SK-N-SH (cell line): ENCODE measurements around the gene NOG. TPM values are rescaled to one million over a fixed set of nuclear protein-coding genes. Genes with fewer than 3 reads are reported as not detected.

Source experiments
- CTCF ChIA-PET: fragments of 300-600, 350-600 bp; formaldehyde crosslinking; extraction: SDS; loops from one replicate; lab custom pipeline; 2021; lab: Yijun Ruan, JAX
- POLR2A ChIA-PET: fragments of 350-600 bp; sonication (Branson Sonifier 250); formaldehyde crosslinking; extraction: SDS; loops from one replicate; lab custom pipeline; 2020; ENCODE audit warnings: antibody characterized with exemption, inconsistent platforms; lab: Yijun Ruan, JAX
- DNase-seq: peaks from one replicate; pipeline ENCODE4 v3.0.0; 2012
- H2AFZ ChIP-seq: fragments of 200-600 bp; sonication (generic); 2 replicates; pipeline ENCODE4 v1.8.1; 2016; ENCODE audit warnings: antibody characterized with exemption, mild to moderate bottlenecking, low read depth
- H3F3A ChIP-seq: fragments of 200-600 bp; sonication (generic); replicated peaks from 2 replicates; pipeline ENCODE3; 2016; ENCODE audit warnings: antibody characterized with exemption, mild to moderate bottlenecking; ENCODE audit not compliant: insufficient read depth
- H3K27ac ChIP-seq, 2 experiments: fragments of 200-500 bp in 1 of 2; fragments of 200-600 bp in 1 of 2; sonication (Bioruptor generic) in 1 of 2; sonication (generic), shearing (Covaris generic) in 1 of 2; 2 replicates each; pipeline versions ENCODE4 v1.5.1 to v1.6.1; 2014 to 2016; ENCODE audit warnings: low read depth in 2 of 2, inconsistent platforms in 1 of 2, low read length in 1 of 2, mild to moderate bottlenecking in 1 of 2, mixed read lengths in 1 of 2
- H3K27me3 ChIP-seq: fragments of 200-600 bp; sonication (generic), shearing (Covaris generic); 2 replicates; pipeline ENCODE4 v1.6.1; 2016; ENCODE audit warnings: mixed run types; ENCODE audit not compliant: insufficient read depth
- H3K36me3 ChIP-seq, 2 experiments: fragments of 200-500 bp in 1 of 2; fragments of 200-600 bp in 1 of 2; sonication (Bioruptor generic) in 1 of 2; sonication (generic) in 1 of 2; replicated peaks in 1 of 2; 2 replicates each; pipeline versions ENCODE3 to v1.5.1; 2014 to 2016; ENCODE audit warnings: low read length in 1 of 2, mild to moderate bottlenecking in 1 of 2; ENCODE audit not compliant: insufficient read depth in 2 of 2, control insufficient read depth in 1 of 2
- H3K4me1 ChIP-seq, 2 experiments: fragments of 200-500 bp in 1 of 2; fragments of 200-600 bp in 1 of 2; sonication (Bioruptor generic) in 1 of 2; sonication (generic), shearing (Covaris generic) in 1 of 2; 2 replicates each; pipeline versions ENCODE4 v1.5.1 to v1.6.1; 2014 to 2016; ENCODE audit warnings: low read depth in 1 of 2, low read length in 1 of 2, mixed run types in 1 of 2; ENCODE audit not compliant: insufficient read depth in 2 of 2, control insufficient read depth in 1 of 2
- H3K4me2 ChIP-seq: fragments of 200-600 bp; sonication (generic), shearing (Covaris generic); 2 replicates; pipeline ENCODE4 v1.6.1; 2017; ENCODE audit warnings: mixed run types
- H3K4me3 ChIP-seq, 2 experiments: fragments of 200-500 bp in 1 of 2; fragments of 200-600 bp in 1 of 2; sonication (Bioruptor generic) in 1 of 2; sonication (generic), shearing (Covaris generic) in 1 of 2; 2 replicates each; pipeline versions ENCODE4 v1.5.1 to v1.8.1; 2014 to 2016; ENCODE audit warnings: low read depth in 2 of 2, inconsistent platforms in 1 of 2, low read length in 1 of 2, mild to moderate bottlenecking in 1 of 2, mixed read lengths in 1 of 2, moderate library complexity in 1 of 2
- H3K79me2 ChIP-seq: fragments of 200-600 bp; sonication (generic); 2 replicates; pipeline ENCODE4 v1.8.1; 2017; ENCODE audit warnings: mild to moderate bottlenecking; ENCODE audit not compliant: insufficient read depth
- H3K9ac ChIP-seq: fragments of 200-600 bp; sonication (generic); 2 replicates; pipeline ENCODE4 v1.6.1; 2017; ENCODE audit warnings: mixed run types
- H3K9me2 ChIP-seq: fragments of 200-600 bp; sonication (generic); 2 replicates; pipeline ENCODE4 v1.6.1; 2017; ENCODE audit warnings: mixed run types
- H3K9me3 ChIP-seq: fragments of 200-600 bp; sonication (generic); 2 replicates; pipeline ENCODE4 v1.6.1; 2017; ENCODE audit warnings: mixed run types, mild to moderate bottlenecking, moderate library complexity
- H4K20me1 ChIP-seq: fragments of 200-600 bp; sonication (generic); 2 replicates; pipeline ENCODE4 v1.6.1; 2017; ENCODE audit warnings: mild to moderate bottlenecking, mixed run types; ENCODE audit not compliant: insufficient read depth
- EZH2phosphoT487 ChIP-seq: fragments of 200-600 bp; sonication (generic); IDR thresholded peaks from 2 replicates; pipeline ENCODE4 v1.6.1; 2017; ENCODE audit warnings: low read depth, mixed run types, mild to moderate bottlenecking, antibody characterized with exemption, moderate library complexity, borderline replicate concordance
- FOXJ3 ChIP-seq: sonication (generic); formaldehyde crosslinking; IDR thresholded peaks from 2 replicates; pipeline ENCODE4 v1.5.1; 2020; ENCODE audit warnings: mild to moderate bottlenecking, missing genetic modification reagents
- FOXM1 ChIP-seq: IDR thresholded peaks from 2 replicates; pipeline ENCODE4 v1.4.0; 2012; ENCODE audit warnings: low read depth, mild to moderate bottlenecking
- GABPA ChIP-seq: IDR thresholded peaks from 2 replicates; pipeline ENCODE4 v1.4.0; 2012; ENCODE audit warnings: low read depth, mild to moderate bottlenecking
- JUND ChIP-seq: IDR thresholded peaks from 2 replicates; pipeline ENCODE4 v1.4.0; 2012
- MAX ChIP-seq: IDR thresholded peaks from 2 replicates; pipeline ENCODE4 v1.4.0; 2012; ENCODE audit warnings: low read depth
- MEF2A ChIP-seq: IDR thresholded peaks from 2 replicates; pipeline ENCODE4 v1.4.0; 2012; ENCODE audit warnings: low read depth, borderline replicate concordance
- MXI1 ChIP-seq: IDR thresholded peaks from 2 replicates; pipeline ENCODE4 v1.6.1; 2012; ENCODE audit warnings: mild to moderate bottlenecking, low read depth, low read length, improper control_type of control experiment
- NFIC ChIP-seq: IDR thresholded peaks from 2 replicates; pipeline ENCODE4 v1.4.0; 2012; ENCODE audit warnings: borderline replicate concordance
- NRF1 ChIP-seq: IDR thresholded peaks from 2 replicates; pipeline ENCODE4 v1.6.1; 2012; ENCODE audit warnings: low read depth, mild to moderate bottlenecking, low read length
- SIN3A ChIP-seq: IDR thresholded peaks from 2 replicates; pipeline ENCODE4 v1.6.1; 2012; ENCODE audit warnings: low read depth, mild to moderate bottlenecking, low read length, moderate library complexity, borderline replicate concordance
- TAF1 ChIP-seq: IDR thresholded peaks from 2 replicates; pipeline ENCODE4 v1.6.1; 2012; ENCODE audit warnings: low read depth, mild to moderate bottlenecking, low read length, moderate library complexity, borderline replicate concordance
- TCF12 ChIP-seq: IDR thresholded peaks from 2 replicates; pipeline ENCODE4 v1.4.0; 2012
- TEAD4 ChIP-seq: IDR thresholded peaks from 2 replicates; pipeline ENCODE4 v1.4.0; 2012; ENCODE audit warnings: mild to moderate bottlenecking, borderline replicate concordance; ENCODE audit not compliant: insufficient read depth
- USF1 ChIP-seq: IDR thresholded peaks from 2 replicates; pipeline ENCODE4 v1.4.0; 2012; ENCODE audit warnings: low read depth, borderline replicate concordance
- WGBS: methylation state at CpG from one replicate; pipeline ENCODE4 v1.1.6; 2017; ENCODE audit warnings: low lambda C conversion rate; 5-methylcytosine and 5-hydroxymethylcytosine counted together
- polyA plus RNA-seq, 3 experiments: library from polyadenylated mRNA; depleted of rRNA; stranded (reverse); fragments of >200 nt; gene quantifications; 2 replicates each; pipeline ENCODE4 v1.2.3, GENCODE V29; 2012
- TF ChIP-seq, protein P1 (sequence below): fragments of 150-350 bp; IDR thresholded peaks from 2 replicates; pipeline ENCODE4 v1.6.1; 2017; ENCODE audit warnings: antibody characterized with exemption, low read length, low read depth, borderline replicate concordance
- TF ChIP-seq, protein P2 (sequence below): IDR thresholded peaks from 2 replicates; pipeline ENCODE4 v1.6.1; 2012; ENCODE audit warnings: mild to moderate bottlenecking, low read depth, low read length, moderate library complexity

The NOG gene
- polyA plus RNA-seq, 1 of the 3 experiments (the other 2 are of a cell fraction), result 3.1 TPM

DNA sequence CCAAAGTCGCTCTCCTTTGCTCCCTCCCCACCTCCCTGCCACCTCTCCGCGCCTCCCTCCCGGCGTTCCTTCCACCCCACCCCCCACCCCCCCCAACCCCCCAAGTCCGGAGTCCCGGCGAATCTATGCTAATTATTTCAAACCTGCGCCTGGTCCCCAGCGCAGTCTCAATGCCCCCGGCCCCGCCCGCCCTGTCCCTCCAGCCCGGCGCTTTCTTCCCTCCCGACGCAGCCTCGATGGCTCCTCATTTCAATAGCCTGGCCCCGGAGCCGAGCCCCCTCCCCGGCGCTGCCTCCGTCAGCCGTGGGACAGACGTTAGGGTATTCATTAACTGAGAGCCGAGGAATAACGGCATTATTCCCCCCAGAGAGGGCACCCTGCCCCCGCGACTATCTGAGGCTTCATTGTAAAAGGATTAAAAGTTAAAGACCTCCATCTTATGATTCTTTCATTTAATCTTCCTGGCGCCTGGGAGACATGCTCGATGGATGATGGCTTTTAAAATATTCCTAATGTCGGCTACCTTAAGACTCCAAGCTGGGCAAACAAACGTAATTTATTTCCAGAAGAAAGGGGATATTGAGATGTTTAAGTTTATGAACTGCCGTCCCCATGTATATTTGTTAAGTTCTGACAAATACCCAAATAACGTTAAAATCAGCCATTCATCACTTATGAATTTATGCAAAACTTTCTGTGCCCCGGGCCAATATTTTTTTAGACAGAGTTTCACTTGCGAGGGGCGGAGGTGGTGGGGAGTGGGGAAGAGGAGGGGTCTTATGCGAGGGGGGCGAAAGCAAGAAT is 3.4 kb downstream of the NOG start:
- CTCF ChIA-PET, result interaction anchor here (0.8 to 11.7 kb wide), 3 partner anchors 112 to 183 kb away, joined by 3 to 253 read pairs (median 6); no protein-coding TSS in a partner anchor
- peak overlapping the region in 1 of 2 experiments; percentile 42; a peak in 2 of 4 replicates for H3K27ac ChIP-seq
- H3K9me3 ChIP-seq, result no peaks in the 10 kb centered on the region
- no peaks in the 10 kb centered on the region for H4K20me1 ChIP-seq
- POLR2A ChIA-PET, result no interaction called here
- H3K27me3 ChIP-seq, result peaks cover 4% of the 10 kb centered on the region; the same call in 1 of the 2 replicates
- no peaks in the 10 kb centered on the region for H3K36me3 ChIP-seq
- peaks cover 9% of the 10 kb centered on the region; the same call in 1 of the 2 replicates for H3K79me2 ChIP-seq
- peak overlapping the region; percentile 64 for H3K4me2 ChIP-seq
- DNase-seq, result peak; percentile 40
- H3K4me3 ChIP-seq, result peak overlapping the region; percentile 37 to 46; a peak in 3 of 4 replicates
- WGBS, result 4% methylated on average over 40 of the region's 40 CpGs
- no peaks in the 10 kb centered on the region for H3K9me2 ChIP-seq
- peaks cover 31% of the 10 kb centered on the region for H3F3A ChIP-seq
- peak overlapping the region; percentile 89 for H2AFZ ChIP-seq
- peak overlapping the region; percentile 56; the same call in 1 of the 2 replicates for H3K9ac ChIP-seq
- TF ChIP-seq FOXM1, result no peak
- peak; percentile 61; the same call in 1 of the 2 replicates for TF ChIP-seq EZH2phosphoT487
- TF ChIP-seq MXI1, result no peak
- peaks cover 5 to 18% of the 10 kb centered on the region in 2 experiments; a peak in 3 of 4 replicates for H3K4me1 ChIP-seq

- Histone ChIP-seq H3K79me2 (peaks cover 9% of the 10 kb centered on the region; the same call in 1 of the 2 replicates), H2AFZ (peak overlapping the region; percentile 89), H4K20me1 (no peaks in the 10 kb centered on the region), H3K36me3 (no peaks in the 10 kb centered on the region), H3K9ac (peak overlapping the region; percentile 56; the same call in 1 of the 2 replicates), H3K27me3 (no peaks in the 10 kb centered on the region), H3F3A (peaks cover 31% of the 10 kb centered on the region), H3K4me3 (peak overlapping the region; percentile 37 to 46; a peak in 3 of 4 replicates), H3K9me3 (no peaks in the 10 kb centered on the region), H3K27ac (peak overlapping the region in 1 of 2 experiments; percentile 42; a peak in 2 of 4 replicates), H3K9me2 (no peaks in the 10 kb centered on the region), H3K4me1 (peaks cover 5 to 15% of the 10 kb centered on the region in 2 experiments; a peak in 3 of 4 replicates), H3K4me2 (peak overlapping the region; percentile 64)
- POLR2A ChIA-PET, result no interaction called here
- peak; percentile 56 for DNase-seq
- 4% methylated on average over 21 of the region's 41 CpGs for WGBS
- CTCF ChIA-PET, result interaction anchor here (0.8 to 11.7 kb wide), 5 partner anchors 8 to 183 kb away, joined by 3 to 253 read pairs (median 3); no protein-coding TSS in a partner anchor
- TF ChIP-seq TAF1 (no peak), NRF1 (no peak), SIN3A (no peak), NFIC (peak; percentile 77), TEAD4 (0 out of 2 replicates have a peak, but pooled peaks have one; percentile 11), FOXM1 (no peak), USF1 (no peak), GABPA (no peak), TCF12 (no peak), MXI1 (no peak), MEF2A (no peak), MAX (0 out of 2 replicates have a peak, but pooled peaks have one; percentile 9), FOXJ3 (CRISPR knock-in tag) (no peak), EZH2phosphoT487 (no peak), JUND (no peak)
- TF ChIP-seq, protein P1, sequence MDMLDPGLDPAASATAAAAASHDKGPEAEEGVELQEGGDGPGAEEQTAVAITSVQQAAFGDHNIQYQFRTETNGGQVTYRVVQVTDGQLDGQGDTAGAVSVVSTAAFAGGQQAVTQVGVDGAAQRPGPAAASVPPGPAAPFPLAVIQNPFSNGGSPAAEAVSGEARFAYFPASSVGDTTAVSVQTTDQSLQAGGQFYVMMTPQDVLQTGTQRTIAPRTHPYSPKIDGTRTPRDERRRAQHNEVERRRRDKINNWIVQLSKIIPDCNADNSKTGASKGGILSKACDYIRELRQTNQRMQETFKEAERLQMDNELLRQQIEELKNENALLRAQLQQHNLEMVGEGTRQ, result no peak
- TF ChIP-seq, protein P2, sequence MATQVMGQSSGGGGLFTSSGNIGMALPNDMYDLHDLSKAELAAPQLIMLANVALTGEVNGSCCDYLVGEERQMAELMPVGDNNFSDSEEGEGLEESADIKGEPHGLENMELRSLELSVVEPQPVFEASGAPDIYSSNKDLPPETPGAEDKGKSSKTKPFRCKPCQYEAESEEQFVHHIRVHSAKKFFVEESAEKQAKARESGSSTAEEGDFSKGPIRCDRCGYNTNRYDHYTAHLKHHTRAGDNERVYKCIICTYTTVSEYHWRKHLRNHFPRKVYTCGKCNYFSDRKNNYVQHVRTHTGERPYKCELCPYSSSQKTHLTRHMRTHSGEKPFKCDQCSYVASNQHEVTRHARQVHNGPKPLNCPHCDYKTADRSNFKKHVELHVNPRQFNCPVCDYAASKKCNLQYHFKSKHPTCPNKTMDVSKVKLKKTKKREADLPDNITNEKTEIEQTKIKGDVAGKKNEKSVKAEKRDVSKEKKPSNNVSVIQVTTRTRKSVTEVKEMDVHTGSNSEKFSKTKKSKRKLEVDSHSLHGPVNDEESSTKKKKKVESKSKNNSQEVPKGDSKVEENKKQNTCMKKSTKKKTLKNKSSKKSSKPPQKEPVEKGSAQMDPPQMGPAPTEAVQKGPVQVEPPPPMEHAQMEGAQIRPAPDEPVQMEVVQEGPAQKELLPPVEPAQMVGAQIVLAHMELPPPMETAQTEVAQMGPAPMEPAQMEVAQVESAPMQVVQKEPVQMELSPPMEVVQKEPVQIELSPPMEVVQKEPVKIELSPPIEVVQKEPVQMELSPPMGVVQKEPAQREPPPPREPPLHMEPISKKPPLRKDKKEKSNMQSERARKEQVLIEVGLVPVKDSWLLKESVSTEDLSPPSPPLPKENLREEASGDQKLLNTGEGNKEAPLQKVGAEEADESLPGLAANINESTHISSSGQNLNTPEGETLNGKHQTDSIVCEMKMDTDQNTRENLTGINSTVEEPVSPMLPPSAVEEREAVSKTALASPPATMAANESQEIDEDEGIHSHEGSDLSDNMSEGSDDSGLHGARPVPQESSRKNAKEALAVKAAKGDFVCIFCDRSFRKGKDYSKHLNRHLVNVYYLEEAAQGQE, result no peak
These were observed 4.0 kb downstream of the NOG start for GRCh38 chr17:56597495-56597990.
